ENCODE measurements around the gene RNF213.
"Not testable (repeated sequence)": the region's sequence is repeated elsewhere in the genome, so short reads cannot be mapped to it uniquely, and the experiment has no call there.

Gene RNF213

GRCh38 chr17:80272366-80272765 lies 11.7 kb downstream of the RNF213 start:
- no peak for DNase-seq

GRCh38 chr17:80274331-80274730 lies 13.7 kb downstream of the RNF213 start:
- DNase-seq: no peak

- no peak for DNase-seq
Measured at GRCh38 chr17:80274871-80275449, 14.3 kb downstream of the RNF213 start.

- DNase-seq: not testable (repeated sequence)
Measured at GRCh38 chr17:80275857-80276256, 15.2 kb downstream of the RNF213 start.

- no peak for DNase-seq
Measured at GRCh38 chr17:80277751-80278671, 17.4 kb downstream of the RNF213 start.

GRCh38 chr17:80279895-80280294 lies 19.2 kb downstream of the RNF213 start:
- DNase-seq: no peak

GRCh38 chr17:80281516-80281915 lies 20.9 kb downstream of the RNF213 start:
- DNase-seq: no peak

- DNase-seq: no peak
Measured at GRCh38 chr17:80283116-80283852, 22.6 kb downstream of the RNF213 start.

GRCh38 chr17:80284631-80285030 lies 24.0 kb downstream of the RNF213 start:
- no peak for DNase-seq

GRCh38 chr17:80285237-80285920 lies 24.7 kb downstream of the RNF213 start:
- no peak for DNase-seq

GRCh38 chr17:80286638-80286960 lies 25.9 kb downstream of the RNF213 start:
- no peak for DNase-seq

GRCh38 chr17:80287038-80287437 lies 26.4 kb downstream of the RNF213 start:
- DNase-seq: no peak

GRCh38 chr17:80287806-80288567 lies 27.3 kb downstream of the RNF213 start:
- DNase-seq: no peak

GRCh38 chr17:80289616-80290015 lies 29.0 kb downstream of the RNF213 start:
- DNase-seq: no peak

GRCh38 chr17:80290156-80290555 lies 29.5 kb downstream of the RNF213 start:
- DNase-seq: no peak

GRCh38 chr17:80291260-80291659 lies 30.6 kb downstream of the RNF213 start:
- no peak for DNase-seq

GRCh38 chr17:80291691-80292487 lies 31.2 kb downstream of the RNF213 start:
- DNase-seq: no peak

GRCh38 chr17:80292521-80292971 lies 31.9 kb downstream of the RNF213 start:
- no peak for DNase-seq

- no peak for DNase-seq
Measured at GRCh38 chr17:80294210-80294609, 33.6 kb downstream of the RNF213 start.

- no peak for DNase-seq
Measured at GRCh38 chr17:80294653-80295052, 34.0 kb downstream of the RNF213 start.

GRCh38 chr17:80295146-80295545 lies 34.5 kb downstream of the RNF213 start:
- no peak for DNase-seq

All from activated CD4-positive, alpha-beta T cell treated with anti-CD3 and anti-CD28 coated beads for 1 hour (primary cell).